ENCODE results near the gene RESF1.

DNA sequence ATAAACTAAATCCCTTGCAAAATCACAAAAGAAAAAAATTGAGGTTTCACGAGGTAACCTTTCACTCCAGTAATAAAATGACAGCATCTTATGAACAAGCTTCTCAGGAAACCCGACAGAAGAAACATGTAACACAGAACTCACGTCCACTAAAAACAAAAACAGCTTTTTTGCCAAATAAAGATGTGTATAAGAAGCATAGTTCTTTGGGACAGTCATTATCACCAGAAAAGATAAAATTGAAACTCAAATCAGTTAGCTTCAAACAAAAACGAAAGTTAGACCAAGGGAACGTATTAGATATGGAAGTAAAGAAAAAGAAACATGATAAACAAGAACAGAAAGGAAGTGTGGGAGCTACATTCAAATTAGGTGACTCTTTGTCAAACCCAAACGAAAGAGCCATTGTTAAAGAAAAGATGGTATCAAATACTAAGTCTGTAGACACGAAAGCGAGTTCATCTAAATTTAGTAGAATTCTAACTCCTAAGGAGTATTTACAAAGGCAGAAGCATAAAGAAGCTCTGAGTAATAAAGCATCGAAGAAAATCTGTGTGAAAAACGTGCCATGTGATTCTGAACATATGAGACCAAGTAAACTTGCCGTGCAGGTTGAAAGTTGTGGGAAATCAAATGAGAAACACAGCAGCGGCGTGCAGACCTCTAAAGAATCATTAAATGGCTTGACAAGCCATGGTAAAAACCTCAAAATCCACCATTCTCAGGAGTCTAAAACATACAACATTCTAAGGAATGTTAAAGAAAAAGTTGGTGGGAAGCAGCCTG, 25.8 kb downstream of the RESF1 start:
- TF ChIP-seq, protein P1, sequence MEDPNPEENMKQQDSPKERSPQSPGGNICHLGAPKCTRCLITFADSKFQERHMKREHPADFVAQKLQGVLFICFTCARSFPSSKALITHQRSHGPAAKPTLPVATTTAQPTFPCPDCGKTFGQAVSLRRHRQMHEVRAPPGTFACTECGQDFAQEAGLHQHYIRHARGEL (CRISPR knock-in tag; IDR thresholded peaks at IDR 0.05): no peak
- TF ChIP-seq ARID2 (CRISPR knock-in tag; IDR thresholded peaks at IDR 0.05; ENCODE audit: borderline replicate concordance) (no peak), TGIF2 (CRISPR knock-in tag; IDR thresholded peaks at IDR 0.05) (no peak), SMARCE1 (IDR thresholded peaks at IDR 0.05; ENCODE audit: borderline replicate concordance) (no peak), HNRNPH1 (optimal IDR thresholded peaks at IDR 0.05; ENCODE audit: low read depth, low read length) (no peak), PHF20 (CRISPR knock-in tag; IDR thresholded peaks at IDR 0.05) (no peak), ETV6 (CRISPR knock-in tag; conservative IDR thresholded peaks at IDR 0.05) (no peak), POLR2A (IDR thresholded peaks at IDR 0.05; ENCODE audit: insufficient read depth in 1 of 2, low read depth in 2 of 2, low read length in 2 of 2) (no peak)
- TF ChIP-seq, protein P2, sequence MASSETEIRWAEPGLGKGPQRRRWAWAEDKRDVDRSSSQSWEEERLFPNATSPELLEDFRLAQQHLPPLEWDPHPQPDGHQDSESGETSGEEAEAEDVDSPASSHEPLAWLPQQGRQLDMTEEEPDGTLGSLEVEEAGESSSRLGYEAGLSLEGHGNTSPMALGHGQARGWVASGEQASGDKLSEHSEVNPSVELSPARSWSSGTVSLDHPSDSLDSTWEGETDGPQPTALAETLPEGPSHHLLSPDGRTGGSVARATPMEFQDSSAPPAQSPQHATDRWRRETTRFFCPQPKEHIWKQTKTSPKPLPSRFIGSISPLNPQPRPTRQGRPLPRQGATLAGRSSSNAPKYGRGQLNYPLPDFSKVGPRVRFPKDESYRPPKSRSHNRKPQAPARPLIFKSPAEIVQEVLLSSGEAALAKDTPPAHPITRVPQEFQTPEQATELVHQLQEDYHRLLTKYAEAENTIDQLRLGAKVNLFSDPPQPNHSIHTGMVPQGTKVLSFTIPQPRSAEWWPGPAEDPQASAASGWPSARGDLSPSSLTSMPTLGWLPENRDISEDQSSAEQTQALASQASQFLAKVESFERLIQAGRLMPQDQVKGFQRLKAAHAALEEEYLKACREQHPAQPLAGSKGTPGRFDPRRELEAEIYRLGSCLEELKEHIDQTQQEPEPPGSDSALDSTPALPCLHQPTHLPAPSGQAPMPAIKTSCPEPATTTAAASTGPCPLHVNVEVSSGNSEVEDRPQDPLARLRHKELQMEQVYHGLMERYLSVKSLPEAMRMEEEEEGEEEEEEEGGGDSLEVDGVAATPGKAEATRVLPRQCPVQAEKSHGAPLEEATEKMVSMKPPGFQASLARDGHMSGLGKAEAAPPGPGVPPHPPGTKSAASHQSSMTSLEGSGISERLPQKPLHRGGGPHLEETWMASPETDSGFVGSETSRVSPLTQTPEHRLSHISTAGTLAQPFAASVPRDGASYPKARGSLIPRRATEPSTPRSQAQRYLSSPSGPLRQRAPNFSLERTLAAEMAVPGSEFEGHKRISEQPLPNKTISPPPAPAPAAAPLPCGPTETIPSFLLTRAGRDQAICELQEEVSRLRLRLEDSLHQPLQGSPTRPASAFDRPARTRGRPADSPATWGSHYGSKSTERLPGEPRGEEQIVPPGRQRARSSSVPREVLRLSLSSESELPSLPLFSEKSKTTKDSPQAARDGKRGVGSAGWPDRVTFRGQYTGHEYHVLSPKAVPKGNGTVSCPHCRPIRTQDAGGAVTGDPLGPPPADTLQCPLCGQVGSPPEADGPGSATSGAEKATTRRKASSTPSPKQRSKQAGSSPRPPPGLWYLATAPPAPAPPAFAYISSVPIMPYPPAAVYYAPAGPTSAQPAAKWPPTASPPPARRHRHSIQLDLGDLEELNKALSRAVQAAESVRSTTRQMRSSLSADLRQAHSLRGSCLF (CRISPR knock-in tag; IDR thresholded peaks at IDR 0.05; ENCODE audit: borderline replicate concordance): no peak
- TF ChIP-seq, protein P3, sequence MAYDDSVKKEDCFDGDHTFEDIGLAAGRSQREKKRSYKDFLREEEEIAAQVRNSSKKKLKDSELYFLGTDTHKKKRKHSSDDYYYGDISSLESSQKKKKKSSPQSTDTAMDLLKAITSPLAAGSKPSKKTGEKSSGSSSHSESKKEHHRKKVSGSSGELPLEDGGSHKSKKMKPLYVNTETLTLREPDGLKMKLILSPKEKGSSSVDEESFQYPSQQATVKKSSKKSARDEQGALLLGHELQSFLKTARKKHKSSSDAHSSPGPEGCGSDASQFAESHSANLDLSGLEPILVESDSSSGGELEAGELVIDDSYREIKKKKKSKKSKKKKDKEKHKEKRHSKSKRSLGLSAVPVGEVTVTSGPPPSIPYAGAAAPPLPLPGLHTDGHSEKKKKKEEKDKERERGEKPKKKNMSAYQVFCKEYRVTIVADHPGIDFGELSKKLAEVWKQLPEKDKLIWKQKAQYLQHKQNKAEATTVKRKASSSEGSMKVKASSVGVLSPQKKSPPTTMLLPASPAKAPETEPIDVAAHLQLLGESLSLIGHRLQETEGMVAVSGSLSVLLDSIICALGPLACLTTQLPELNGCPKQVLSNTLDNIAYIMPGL (CRISPR knock-in tag; IDR thresholded peaks at IDR 0.05; ENCODE audit: borderline replicate concordance in 1 of 2, low read depth in 1 of 2): no peak
